Pancreas (tissue), 10 donors: Measurements from ENCODE around the gene PAMR1. TPM values are rescaled to one million over a fixed set of nuclear protein-coding genes. Genes with fewer than 3 reads are reported as not detected.

Experiments used
- ATAC-seq, 4 donors: fragments of 200-7000 bp; cut with Tn5 transposase; one replicate each; pipeline versions ENCODE4 v1.8.0 to v1.9.1; 2020; ENCODE audit warnings: mild to moderate bottlenecking in 4 of 4, moderate library complexity in 4 of 4
- DNase-seq, 6 donors: peaks; one replicate each; pipeline ENCODE4 v3.0.0-alpha.2; 2020
- FAIRE-seq: peaks from 2 replicates; lab custom pipeline; 2012; peaks lifted over from hg19 to GRCh38; lab: Jason Lieb, UNC
- H3K27ac ChIP-seq, 4 donors: fragments of 200-600 bp; sonication (generic); 1 replicate in 3 of 4; 2 replicates in 1 of 4; pipeline versions ENCODE4 v1.5.0 to v1.8.0; 2020
- H3K27me3 ChIP-seq, 4 donors: fragments of 200-600 bp; one replicate each; pipeline ENCODE4 v1.8.0; 2021
- H3K36me3 ChIP-seq, 3 donors: fragments of 200-600 bp; sonication (generic) in 1 of 3; one replicate each; pipeline versions ENCODE4 v1.5.0 to v1.8.0; 2020 to 2021
- H3K4me1 ChIP-seq, 3 donors: fragments of 200-600 bp; one replicate each; pipeline ENCODE4 v1.8.0; 2021
- H3K4me3 ChIP-seq, 4 donors: fragments of 200-600 bp; sonication (generic) in 2 of 4; one replicate each; pipeline versions ENCODE4 v1.5.0 to v1.8.0; 2020 to 2021
- H3K9me3 ChIP-seq, 4 donors: fragments of 200-600 bp; one replicate each; pipeline ENCODE4 v1.8.0; 2021
- WGBS, 2 donors: extraction: QIAGEN DNeasy Blood & Tissue Kit; methylation state at CpG; one replicate each; pipeline ENCODE4 v1.1.7; 2013; 5-methylcytosine and 5-hydroxymethylcytosine counted together
- intact Hi-C, 3 donors: fragments of 100-400 bp; cut with DNase I; formaldehyde crosslinking; loops; one replicate each; pipeline versions ENCODE4 v1.11.1 to v1.14.2; 2022
- polyA plus RNA-seq, 2 donors: library from polyadenylated mRNA; stranded (reverse); fragments of 200-250 nt; gene quantifications; one replicate each; pipeline ENCODE4 v1.2.3, GENCODE V29; 2013
- total RNA-seq, 6 donors: library from RNA; stranded (reverse); fragmentation: NEBNext Ultra II Directional in 4 of 6; extraction: Animal tissue kit (Norgen Biotek cat#: 25700) in 4 of 6; gene quantifications; one replicate each; pipeline versions ENCODE4 v1.2.1 to v1.2.4, GENCODE V29; 2021 to 2023
- TF ChIP-seq, protein P1 (sequence below), 4 donors: fragments of 200-600 bp; sonication (generic) in 3 of 4; IDR thresholded peaks; one replicate each; pipeline versions ENCODE4 v1.5.0 to v1.8.0; 2021; ENCODE audit warnings: antibody characterized with exemption in 4 of 4
- donor health status: healthy with polysubstance abuse.
- donor health status: DM: no; HTN: no; CAD: no; lungs with moderate emphysema.
- donor health status: DM: no; HTN: no; CAD: no.
- donor health status: control.
- donor health status: control.
- donor health status: Bipolar disorder and iron deficiency.
- donor health status: DM: yes; HTN: yes; CAD: no.
- donor health status: DM: no; HTN: no; CAD: no.
- donor health status: DM: no; HTN: no; CAD: no.
- donor health status: DM: yes; HTN: yes; CAD: no.

PAMR1 gene
- total and polyA plus RNA-seq, 8 donors = 0.42 to 4.8 (median 1.3) TPM

GRCh38 chr11:35420371-35420770 is 105.0 kb downstream of the PAMR1 start:
- intact Hi-C loops = no loop called here
- peaks cover 0 to 6% (median 4%) of the 10 kb centered on the region in 4 donors for H3K27me3 ChIP-seq
- H3K36me3 ChIP-seq = no peaks in the 10 kb centered on the region
- no peak overlapping the region for H3K27ac ChIP-seq
- TF ChIP-seq, protein P1, sequence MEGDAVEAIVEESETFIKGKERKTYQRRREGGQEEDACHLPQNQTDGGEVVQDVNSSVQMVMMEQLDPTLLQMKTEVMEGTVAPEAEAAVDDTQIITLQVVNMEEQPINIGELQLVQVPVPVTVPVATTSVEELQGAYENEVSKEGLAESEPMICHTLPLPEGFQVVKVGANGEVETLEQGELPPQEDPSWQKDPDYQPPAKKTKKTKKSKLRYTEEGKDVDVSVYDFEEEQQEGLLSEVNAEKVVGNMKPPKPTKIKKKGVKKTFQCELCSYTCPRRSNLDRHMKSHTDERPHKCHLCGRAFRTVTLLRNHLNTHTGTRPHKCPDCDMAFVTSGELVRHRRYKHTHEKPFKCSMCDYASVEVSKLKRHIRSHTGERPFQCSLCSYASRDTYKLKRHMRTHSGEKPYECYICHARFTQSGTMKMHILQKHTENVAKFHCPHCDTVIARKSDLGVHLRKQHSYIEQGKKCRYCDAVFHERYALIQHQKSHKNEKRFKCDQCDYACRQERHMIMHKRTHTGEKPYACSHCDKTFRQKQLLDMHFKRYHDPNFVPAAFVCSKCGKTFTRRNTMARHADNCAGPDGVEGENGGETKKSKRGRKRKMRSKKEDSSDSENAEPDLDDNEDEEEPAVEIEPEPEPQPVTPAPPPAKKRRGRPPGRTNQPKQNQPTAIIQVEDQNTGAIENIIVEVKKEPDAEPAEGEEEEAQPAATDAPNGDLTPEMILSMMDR (IDR thresholded peaks at IDR 0.05) = no peak
- DNase-seq (peak in 1 of 6 donors; percentile 21), ATAC-seq (peak in 1 of 4 donors; percentile 12), FAIRE-seq (no peak)
- WGBS, 2 donors = 8 to 10% methylated on average over 17 of the region's 17 CpGs
- H3K9me3 ChIP-seq = no peaks in the 10 kb centered on the region
- peak overlapping the region in 2 of 4 donors; percentile 36 to 54 for H3K4me3 ChIP-seq
- H3K4me1 ChIP-seq = peaks cover 0 to 7% (median 0%) of the 10 kb centered on the region in 3 donors

GRCh38 chr11:35419830-35420333 is 105.5 kb downstream of the PAMR1 start:
- Histone ChIP-seq H3K27me3 (peaks cover 0 to 6% (median 4%) of the 10 kb centered on the region in 4 donors), H3K4me1 (peaks cover 0 to 7% (median 0%) of the 10 kb centered on the region in 3 donors), H3K27ac (no peak overlapping the region), H3K4me3 (peak overlapping the region; percentile 12 to 54 (median 32)), H3K9me3 (no peaks in the 10 kb centered on the region), H3K36me3 (no peaks in the 10 kb centered on the region)
- ATAC-seq (peak in 3 of 4 donors; percentile 41 to 64 (median 45)), DNase-seq (peak in 3 of 6 donors; percentile 24 to 62 (median 44)), FAIRE-seq (no peak)
- 2% methylated on average over 38 to 41 of the region's 41 CpGs for WGBS, 2 donors
- intact Hi-C loops = no loop called here
- TF ChIP-seq, protein P1 (IDR thresholded peaks at IDR 0.05) = no peak

DNA sequence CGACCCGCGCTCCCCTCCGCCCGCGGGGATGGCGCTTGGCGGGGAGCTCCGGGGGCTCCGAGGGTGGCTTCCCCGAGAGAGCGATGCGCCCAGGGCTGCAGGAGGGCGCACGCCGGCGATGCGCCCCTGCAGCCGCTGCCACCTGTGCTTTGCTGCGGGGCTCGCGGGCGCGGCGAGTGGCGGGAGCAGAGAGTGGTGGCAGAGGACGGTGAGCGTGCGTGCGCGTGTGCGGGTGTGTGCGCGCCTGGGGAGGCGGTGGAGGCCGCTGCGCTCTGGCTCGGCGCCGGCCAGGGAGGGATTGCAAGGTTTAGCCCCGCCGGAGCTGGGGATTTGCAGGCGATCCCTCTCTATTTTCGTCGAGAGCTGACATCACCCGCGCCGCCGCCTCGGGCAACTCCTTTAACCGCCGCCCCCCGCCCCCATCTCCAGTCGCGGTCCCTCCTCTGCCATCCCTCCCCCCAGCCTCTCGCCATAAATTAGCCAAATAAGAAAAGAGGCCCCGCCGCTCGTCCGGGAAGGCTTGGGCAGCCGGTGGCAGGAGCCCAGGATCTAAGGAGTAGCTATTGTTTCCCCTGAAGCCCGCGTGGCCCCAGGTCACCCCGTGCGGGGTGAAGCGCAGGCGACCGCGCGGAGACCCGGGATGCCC is 106.1 kb downstream of the PAMR1 start, which contains the start of gene SLC1A2:
Gene SLC1A2 (minus strand): TSS at position 375 of the 646 bp plus-strand sequence. CDS start 592 bp downstream, outside the sequence.
- no peak for FAIRE-seq
- H3K9me3 ChIP-seq = no peaks in the 10 kb centered on the region
- H3K4me3 ChIP-seq = peak within 1 kb of the TSS; percentile 12 to 54 (median 32)
- H3K36me3 ChIP-seq = no peaks in the 10 kb centered on the region
- peaks cover 0 to 7% (median 0%) of the 10 kb centered on the region in 3 donors for H3K4me1 ChIP-seq
- ATAC-seq = peak; percentile 45 to 74 (median 53)
- no peak within 1 kb of the TSS for H3K27ac ChIP-seq
- WGBS, 2 donors = 3% methylated on average over 42 to 71 of the region's 71 CpGs
- TF ChIP-seq, protein P1 (IDR thresholded peaks at IDR 0.05) = no peak
- peak in 3 of 6 donors; percentile 11 to 70 (median 63) for DNase-seq
- H3K27me3 ChIP-seq = peaks cover 0 to 6% (median 4%) of the 10 kb centered on the region in 4 donors
- intact Hi-C loops = no loop called here

DNA sequence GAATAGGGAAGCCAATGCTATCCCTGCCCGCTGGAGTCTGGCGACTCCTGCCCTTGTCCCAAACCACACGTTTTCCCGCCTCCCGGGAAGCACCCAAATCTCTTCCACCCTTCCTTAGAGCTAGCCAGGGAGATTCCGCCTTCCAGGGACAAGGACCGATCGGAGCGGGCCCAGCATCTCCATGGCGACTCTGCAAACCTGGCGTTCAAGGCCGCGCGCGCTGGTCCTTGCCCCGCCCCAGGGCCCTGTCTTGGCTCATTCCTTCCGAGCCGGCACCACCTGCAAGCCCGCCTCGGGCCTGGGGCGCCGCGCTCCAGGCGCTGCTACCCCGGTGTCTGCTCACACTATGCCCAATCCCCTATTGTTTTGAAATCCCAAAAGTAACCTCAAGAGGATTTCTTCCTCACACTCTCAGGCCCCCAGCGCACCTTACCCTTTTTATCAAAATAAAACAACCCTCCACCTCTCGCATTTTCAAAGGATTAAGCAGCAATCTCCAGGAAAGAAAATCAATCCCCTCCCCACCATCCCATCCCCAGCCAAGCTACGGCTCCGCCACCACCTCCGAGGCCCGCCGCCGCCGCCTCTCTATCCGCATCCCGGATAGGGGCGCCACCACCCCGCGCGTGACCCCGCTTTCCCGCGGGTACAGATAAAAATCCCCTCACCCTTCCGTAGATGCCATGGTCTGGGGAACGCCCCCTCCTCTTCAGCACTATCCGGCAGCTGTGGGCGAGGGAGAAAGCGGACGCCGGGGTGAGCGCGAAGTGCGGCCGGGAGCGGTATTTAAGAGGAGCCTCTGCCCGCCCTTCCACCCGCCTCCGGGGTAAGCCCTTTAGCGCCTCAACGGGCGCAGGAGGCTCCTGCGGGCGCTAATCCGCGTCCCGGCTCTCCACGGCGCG is 106.9 kb downstream of the PAMR1 start:
- Histone ChIP-seq H3K27ac (no peak overlapping the region), H3K9me3 (no peaks in the 10 kb centered on the region), H3K36me3 (no peaks in the 10 kb centered on the region), H3K27me3 (peaks cover 0 to 6% (median 4%) of the 10 kb centered on the region in 4 donors), H3K4me1 (peaks cover 0 to 7% (median 0%) of the 10 kb centered on the region in 3 donors), H3K4me3 (peak overlapping the region; percentile 12 to 54 (median 32))
- no peak for FAIRE-seq
- intact Hi-C loops = no loop called here
- 4 to 7% methylated on average over 67 to 69 of the region's 69 CpGs for WGBS, 2 donors
- peak; percentile 26 to 81 (median 67) for ATAC-seq
- TF ChIP-seq, protein P1 (IDR thresholded peaks at IDR 0.05) = no peak
- DNase-seq = peak in 4 of 6 donors; percentile 23 to 71 (median 48)
